T47D (cell line): ENCODE data around the gene SIK3.

Source experiments
- DNase-seq, 2 experiments: peaks; one replicate each; pipeline versions ENCODE4 v3.0.0 to v3.0.0-alpha.2; 2011 to 2012; ENCODE audit warnings: low read depth in 1 of 2, low spot score in 1 of 2
- JUND ChIP-seq: IDR thresholded peaks from 2 replicates; pipeline ENCODE4 v1.6.1; 2012; ENCODE audit warnings: low read depth
- in situ Hi-C: cut with HindIII; loops from 2 replicates; pipeline ENCODE4 v1.10.0; 2016; ENCODE audit warnings: low sequenced_read_pairs, low pct_unique_long_range_greater_than_20kb

The SIK3 gene

GRCh38 chr11:117083011-117083935 is 15.0 kb downstream of the SIK3 start:
- in situ Hi-C loops = no loop called here
- no peak for TF ChIP-seq JUND
- DNase-seq = no peak

- no peak for DNase-seq
- in situ Hi-C loops = no loop called here
- TF ChIP-seq JUND = no peak
These were observed 16.3 kb downstream of the SIK3 start for GRCh38 chr11:117081908-117082307.

- no peak for DNase-seq
- in situ Hi-C loops = no loop called here
- no peak for TF ChIP-seq JUND
These were observed 17.9 kb downstream of the SIK3 start for GRCh38 chr11:117080370-117080769.

GRCh38 chr11:117076941-117077691 is 21.1 kb downstream of the SIK3 start:
- 0 out of 2 replicates have a peak, but pooled peaks have one; percentile 60 for TF ChIP-seq JUND
- in situ Hi-C loops = no loop called here
- peak in 1 of 2 experiments; percentile 75 for DNase-seq

- no peak for DNase-seq
- no peak for TF ChIP-seq JUND
- in situ Hi-C loops = no loop called here
These were observed 23.0 kb downstream of the SIK3 start for GRCh38 chr11:117075186-117075585.

GRCh38 chr11:117074119-117074518 is 24.1 kb downstream of the SIK3 start:
- no peak for TF ChIP-seq JUND
- in situ Hi-C loops = no loop called here

GRCh38 chr11:117073539-117073938 is 24.7 kb downstream of the SIK3 start:
- in situ Hi-C loops = no loop called here
- no peak for TF ChIP-seq JUND
- no peak for DNase-seq

More at GRCh38 chr11:117074119-117074518, 24.1 kb downstream of the SIK3 start:
- DNase-seq = no peak

- DNase-seq = no peak
- no peak for TF ChIP-seq JUND
- in situ Hi-C loops = no loop called here
These were observed 25.4 kb downstream of the SIK3 start for GRCh38 chr11:117072517-117073461.

- in situ Hi-C loops = no loop called here
- peak in 1 of 2 experiments; percentile 95 for DNase-seq
- TF ChIP-seq JUND = peak; percentile 47; the same call in 1 of the 2 replicates
These were observed 26.9 kb downstream of the SIK3 start for GRCh38 chr11:117071344-117071787.

GRCh38 chr11:117070016-117070415 is 28.2 kb downstream of the SIK3 start:
- no peak for TF ChIP-seq JUND
- DNase-seq = no peak
- in situ Hi-C loops = no loop called here

- no peak for DNase-seq
- TF ChIP-seq JUND = no peak
- in situ Hi-C loops = no loop called here
These were observed 29.8 kb downstream of the SIK3 start for GRCh38 chr11:117068303-117068860.

GRCh38 chr11:117066959-117067358 is 31.3 kb downstream of the SIK3 start:
- no peak for TF ChIP-seq JUND
- no peak for DNase-seq
- in situ Hi-C loops = no loop called here
